GM19099 (cell line): Measurements from ENCODE around the gene ERFL.

Experiments
- POLR2A ChIP-seq: IDR thresholded peaks from 3 replicates; pipeline ENCODE4 v1.6.1; 2011; ENCODE audit warnings: low read depth; ENCODE audit not compliant: insufficient read length; ENCODE audit errors: extremely low read depth

ERFL gene

GRCh38 chr19:41928221-41928683 is at the start of gene ERFL:
Gene ERFL, minus strand, starts transcription at chr19:41928449. Its CDS starts 15,530 bp downstream, at chr19:41912919.
- TF ChIP-seq POLR2A, result no peak

GRCh38 chr19:41977916-41978315 is 49.7 kb upstream of the ERFL start:
- no peak for TF ChIP-seq POLR2A

- TF ChIP-seq POLR2A, result no peak
Observed at GRCh38 chr19:41974652-41975051, 46.4 kb upstream of the ERFL start.

- no peak for TF ChIP-seq POLR2A
Observed at GRCh38 chr19:41971363-41971762, 43.1 kb upstream of the ERFL start.

DNA sequence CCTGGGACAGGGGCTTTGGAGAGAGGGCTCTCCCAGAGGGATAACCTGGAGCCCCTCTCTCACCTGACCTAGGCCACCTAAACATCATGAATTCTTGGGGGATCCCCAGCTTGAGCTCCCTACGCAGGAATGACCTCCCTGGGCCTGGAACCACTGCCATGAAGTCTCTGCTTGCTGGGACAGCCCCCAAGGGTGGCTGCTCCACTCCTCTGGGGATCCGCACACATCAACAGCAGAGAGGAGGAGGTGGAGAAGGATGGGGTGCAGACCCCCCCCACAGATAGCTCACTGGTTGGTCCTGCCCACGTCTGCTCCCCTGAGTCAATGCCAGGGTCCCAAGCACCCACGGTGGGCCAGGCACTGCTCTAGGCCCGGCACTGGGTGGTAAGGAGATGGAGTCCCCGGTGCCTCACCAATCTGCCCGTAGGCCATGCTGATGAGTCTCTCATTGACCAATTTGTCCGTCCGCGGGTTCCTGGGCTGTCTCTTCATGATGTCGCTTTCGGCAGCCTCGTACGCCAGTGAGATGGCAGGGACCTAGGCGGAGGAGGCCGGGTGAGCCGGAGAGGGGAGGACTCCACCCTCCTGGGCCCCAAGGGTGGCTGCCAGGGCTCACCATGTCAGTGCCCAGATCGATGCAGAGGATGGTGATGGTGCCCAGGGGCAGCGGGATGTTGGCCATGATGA is 41.7 kb upstream of the ERFL start:
- TF ChIP-seq POLR2A, result no peak

DNA sequence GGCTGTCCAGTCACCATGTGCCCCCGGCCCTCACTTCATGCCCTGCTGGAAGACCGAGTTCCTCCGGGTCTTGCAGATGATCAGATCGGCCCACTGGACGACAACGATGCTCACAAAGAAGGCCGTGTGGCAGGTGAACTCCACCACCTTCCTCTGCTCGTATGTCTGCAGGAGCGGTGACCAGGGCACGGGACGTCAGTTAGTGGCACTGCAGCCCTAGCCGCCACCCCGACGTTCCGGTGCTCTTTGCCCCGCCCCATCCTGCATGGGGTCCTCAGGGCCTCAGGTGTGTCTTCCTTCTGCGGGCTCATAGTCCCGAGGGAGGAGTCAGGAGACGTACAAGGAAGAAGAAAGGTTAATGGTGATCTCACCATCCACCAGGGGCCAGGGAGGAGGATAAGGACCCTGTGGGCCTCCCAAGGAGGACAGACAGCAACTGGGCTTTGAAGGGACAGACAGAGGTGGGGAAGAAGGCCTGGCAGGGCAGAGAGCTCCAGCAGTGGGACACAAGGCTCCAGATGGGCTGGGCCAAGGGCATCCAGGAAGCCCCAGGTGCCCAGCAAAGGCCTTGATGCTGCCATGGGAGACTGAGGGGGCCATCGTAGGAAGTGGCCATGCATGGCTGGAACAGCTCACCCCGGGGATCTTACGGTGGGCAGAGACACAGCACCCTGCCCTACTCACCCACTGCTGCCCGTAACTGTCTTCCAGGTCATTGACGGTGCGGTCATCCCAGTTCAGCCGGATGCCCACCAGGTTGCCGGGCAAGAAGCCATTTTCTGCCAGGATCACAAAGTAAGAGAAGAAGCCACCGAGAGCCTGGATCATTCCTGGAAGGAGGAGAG is 40.7 kb upstream of the ERFL start:
- no peak for TF ChIP-seq POLR2A

GRCh38 chr19:41967054-41967783 is 39.0 kb upstream of the ERFL start:
- no peak for TF ChIP-seq POLR2A

DNA sequence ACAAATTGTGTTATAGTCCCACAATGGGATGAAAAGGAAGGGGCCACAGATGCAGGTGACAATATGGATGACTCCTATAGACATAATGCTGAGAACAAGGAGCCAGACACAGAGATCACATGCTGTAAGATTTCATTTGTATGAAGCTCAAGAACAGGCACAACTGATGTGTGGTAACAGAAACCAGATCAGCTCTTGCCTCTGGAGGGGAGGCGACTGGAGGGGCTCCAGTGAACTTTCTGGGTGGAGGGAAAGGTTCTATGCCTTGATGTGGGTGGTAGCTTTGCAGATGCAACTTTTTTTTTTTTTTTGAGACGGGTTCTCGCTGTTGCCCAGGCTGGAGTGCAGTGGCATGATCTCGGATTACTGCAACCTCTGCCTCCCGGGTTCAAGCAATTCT is 36.9 kb upstream of the ERFL start:
- no peak for TF ChIP-seq POLR2A

GRCh38 chr19:41960973-41961372 is 32.7 kb upstream of the ERFL start:
- no peak for TF ChIP-seq POLR2A

GRCh38 chr19:41959056-41960053 is 31.1 kb upstream of the ERFL start, which contains the start of gene RABAC1:
Gene RABAC1, minus strand, starts transcription at chr19:41959321. Its CDS starts 29 bp downstream, at chr19:41959292.
- peak; percentile 56 for TF ChIP-seq POLR2A

DNA sequence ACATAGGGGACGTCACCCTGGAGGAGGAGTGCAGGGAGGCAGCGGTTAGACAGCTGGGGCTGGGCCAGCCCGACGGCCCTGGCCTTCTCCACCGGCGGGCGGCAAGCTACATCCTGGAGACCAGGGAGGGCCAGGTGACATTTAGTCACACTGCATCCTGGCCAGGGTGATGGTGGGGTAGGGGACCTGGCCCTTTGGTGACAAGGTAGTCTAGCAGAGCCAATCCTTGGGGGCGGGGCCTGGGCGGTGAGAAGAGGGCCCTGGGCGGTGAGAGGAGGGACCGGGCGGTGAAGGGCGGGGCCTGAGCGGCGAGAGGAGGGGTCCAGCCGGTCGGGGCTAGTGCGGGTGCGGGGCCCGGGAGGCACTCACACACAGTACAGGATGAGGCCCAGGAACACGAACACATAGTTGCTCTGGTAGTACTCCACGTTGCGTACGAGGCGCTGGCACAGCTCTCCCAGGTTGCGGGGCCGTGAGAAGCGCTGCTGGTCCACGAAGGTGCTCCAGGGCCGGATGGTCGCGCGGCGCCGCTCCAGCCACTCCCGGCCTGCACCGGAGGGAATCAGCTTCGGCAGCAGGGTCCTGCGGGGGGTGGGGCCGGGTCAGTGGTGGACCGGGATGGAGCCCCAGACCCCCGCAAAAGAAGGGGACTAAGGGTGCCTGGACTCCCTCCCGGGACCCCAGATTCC is 30.3 kb upstream of the ERFL start:
- TF ChIP-seq POLR2A, result peak; percentile 40

DNA sequence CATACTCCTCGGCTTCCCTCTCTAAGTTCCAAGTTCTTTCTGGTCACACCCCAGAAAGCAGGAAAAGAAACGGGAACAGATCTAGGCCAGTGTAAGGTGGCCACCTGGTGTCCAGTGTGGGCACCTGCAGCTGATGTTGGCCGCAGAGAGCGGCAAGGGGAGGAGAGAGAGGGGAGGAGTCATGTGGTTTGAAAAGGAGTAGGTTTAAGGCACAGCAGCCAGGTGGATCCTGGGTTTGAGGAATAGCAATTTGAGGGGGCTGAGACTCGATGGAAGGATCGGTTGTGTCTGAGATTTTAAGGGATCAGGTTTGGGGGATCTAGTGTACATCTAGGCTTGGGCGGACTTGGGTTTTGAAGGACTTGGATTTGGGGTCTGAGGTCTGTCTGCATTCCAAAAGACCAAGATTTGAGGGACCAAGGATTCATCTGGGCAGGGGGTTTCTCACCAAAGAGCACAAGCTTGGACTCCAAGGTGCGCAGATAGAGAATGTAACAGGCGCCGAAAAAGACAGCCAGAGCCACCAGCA is 29.7 kb upstream of the ERFL start:
- no peak for TF ChIP-seq POLR2A

DNA sequence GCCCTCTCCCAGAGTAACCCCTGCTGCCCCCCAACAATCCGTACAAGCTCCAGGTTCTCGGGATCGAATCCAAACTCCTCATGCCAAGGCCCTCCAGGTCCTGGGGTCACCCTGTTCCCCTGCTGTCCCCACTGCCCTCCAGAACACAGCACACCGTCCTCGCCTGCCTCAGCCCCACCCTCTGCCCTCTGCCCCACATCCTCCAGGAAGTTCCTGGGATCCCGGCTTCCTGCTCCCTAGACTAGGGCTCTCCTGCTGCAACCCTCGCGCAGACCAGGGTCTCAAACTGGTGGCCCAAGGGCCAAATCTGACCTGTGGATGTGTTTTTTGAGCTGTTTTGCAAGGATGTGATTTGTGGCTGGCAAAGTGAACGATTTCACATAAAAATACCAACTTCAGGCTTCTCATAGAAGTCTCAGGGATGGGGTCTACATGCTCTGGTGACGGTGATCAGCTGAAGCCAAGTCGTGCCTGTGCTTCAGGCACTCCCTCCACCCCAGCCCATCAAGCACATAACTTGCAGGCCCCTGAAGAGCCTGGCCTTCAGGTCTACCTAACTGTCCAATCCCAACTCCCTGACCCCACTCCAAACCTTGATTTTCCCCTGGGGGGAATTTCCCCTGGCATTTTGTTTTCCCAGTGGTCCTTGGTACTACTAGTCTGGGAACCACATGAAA is 29.1 kb upstream of the ERFL start:
- TF ChIP-seq POLR2A, result no peak
